GM19239 (cell line): ENCODE data around the gene SLC9C1.

ENCODE experiments used
- DNase-seq: peaks from one replicate; pipeline ENCODE4 v3.0.0; 2011; ENCODE audit warnings: low spot score; ENCODE audit not compliant: insufficient read length
- FAIRE-seq: peaks from 2 replicates; lab custom pipeline; 2011; peaks lifted over from hg19 to GRCh38; lab: Jason Lieb, UNC

Gene SLC9C1

GRCh38 chr3:112308151-112308911 lies 14.3 kb upstream of the SLC9C1 start:
- DNase-seq = no peak
- no peak for FAIRE-seq

- no peak for DNase-seq
- no peak for FAIRE-seq
Measured at GRCh38 chr3:112307557-112307956, 13.5 kb upstream of the SLC9C1 start.

- DNase-seq (no peak), FAIRE-seq (no peak)
Measured at GRCh38 chr3:112306825-112307224, 12.8 kb upstream of the SLC9C1 start.

GRCh38 chr3:112304611-112305010 lies 10.6 kb upstream of the SLC9C1 start:
- no peak for FAIRE-seq
- DNase-seq = no peak

- DNase-seq = no peak
- no peak for FAIRE-seq
Measured at GRCh38 chr3:112303764-112304325, 9.8 kb upstream of the SLC9C1 start.

GRCh38 chr3:112302881-112303763 lies 9.1 kb upstream of the SLC9C1 start:
- FAIRE-seq (peak; percentile 87), DNase-seq (no peak)

GRCh38 chr3:112302150-112302830 lies 8.3 kb upstream of the SLC9C1 start:
- FAIRE-seq (peak; percentile 42), DNase-seq (no peak)

GRCh38 chr3:112298781-112299180 lies 4.8 kb upstream of the SLC9C1 start:
- no peak for FAIRE-seq
- DNase-seq = no peak

GRCh38 chr3:112297714-112298113 lies 3.7 kb upstream of the SLC9C1 start:
- DNase-seq (no peak), FAIRE-seq (peak; percentile 62)

GRCh38 chr3:112289011-112289410 lies 5.0 kb downstream of the SLC9C1 start:
- no peak for FAIRE-seq

GRCh38 chr3:112280266-112280665 lies 13.8 kb downstream of the SLC9C1 start:
- DNase-seq (no peak), FAIRE-seq (no peak)

More at GRCh38 chr3:112289011-112289410, 5.0 kb downstream of the SLC9C1 start:
- no peak for DNase-seq

- FAIRE-seq = no peak
- DNase-seq = no peak
Measured at GRCh38 chr3:112273536-112273935, 20.5 kb downstream of the SLC9C1 start.

- peak; percentile 59 for FAIRE-seq
- no peak for DNase-seq
Measured at GRCh38 chr3:112261742-112262141, 32.3 kb downstream of the SLC9C1 start.

GRCh38 chr3:112260563-112260962 lies 33.5 kb downstream of the SLC9C1 start:
- FAIRE-seq (no peak), DNase-seq (no peak)

GRCh38 chr3:112253301-112253971 lies 40.6 kb downstream of the SLC9C1 start:
- no peak for DNase-seq

GRCh38 chr3:112247900-112248299 lies 46.1 kb downstream of the SLC9C1 start:
- peak; percentile 68 for FAIRE-seq
- no peak for DNase-seq

More at GRCh38 chr3:112253301-112253971, 40.6 kb downstream of the SLC9C1 start:
- FAIRE-seq = peak; percentile 74

GRCh38 chr3:112247350-112247749 lies 46.7 kb downstream of the SLC9C1 start:
- FAIRE-seq = no peak
- DNase-seq = no peak

GRCh38 chr3:112233083-112233482 lies 60.9 kb downstream of the SLC9C1 start:
- DNase-seq (no peak), FAIRE-seq (no peak)

GRCh38 chr3:112231727-112232126 lies 62.3 kb downstream of the SLC9C1 start:
- DNase-seq (no peak), FAIRE-seq (no peak)

- FAIRE-seq (no peak), DNase-seq (no peak)
Measured at GRCh38 chr3:112230033-112230432, 64.0 kb downstream of the SLC9C1 start.
